Skin of body (tissue), 3 donors: Measurements from ENCODE around the gene SRRM2. TPM values are rescaled to one million over a fixed set of nuclear protein-coding genes. Genes with fewer than 3 reads are reported as not detected.

Experiments used
- DNase-seq: peaks from one replicate; lab custom pipeline; 2025; lab: John Stamatoyannopoulos, UW
- small RNA-seq: library from RNA; depleted of rRNA; stranded (forward); fragments of <200 nt; gene quantifications from one replicate; pipeline ENCODE3, GENCODE V24; 2014; ENCODE audit warnings: low replicate concordance
- total RNA-seq: library from RNA; depleted of rRNA; stranded (reverse); fragments of >200 nt; gene quantifications from one replicate; pipeline ENCODE4 v1.2.3, GENCODE V29; 2014

SRRM2 gene
- total RNA-seq, 1 donor from 2014 or later, result 234 TPM

- no peak for DNase-seq
These were observed 65.9 kb downstream of the SRRM2 start for GRCh38 chr16:2818272-2818876.

DNA sequence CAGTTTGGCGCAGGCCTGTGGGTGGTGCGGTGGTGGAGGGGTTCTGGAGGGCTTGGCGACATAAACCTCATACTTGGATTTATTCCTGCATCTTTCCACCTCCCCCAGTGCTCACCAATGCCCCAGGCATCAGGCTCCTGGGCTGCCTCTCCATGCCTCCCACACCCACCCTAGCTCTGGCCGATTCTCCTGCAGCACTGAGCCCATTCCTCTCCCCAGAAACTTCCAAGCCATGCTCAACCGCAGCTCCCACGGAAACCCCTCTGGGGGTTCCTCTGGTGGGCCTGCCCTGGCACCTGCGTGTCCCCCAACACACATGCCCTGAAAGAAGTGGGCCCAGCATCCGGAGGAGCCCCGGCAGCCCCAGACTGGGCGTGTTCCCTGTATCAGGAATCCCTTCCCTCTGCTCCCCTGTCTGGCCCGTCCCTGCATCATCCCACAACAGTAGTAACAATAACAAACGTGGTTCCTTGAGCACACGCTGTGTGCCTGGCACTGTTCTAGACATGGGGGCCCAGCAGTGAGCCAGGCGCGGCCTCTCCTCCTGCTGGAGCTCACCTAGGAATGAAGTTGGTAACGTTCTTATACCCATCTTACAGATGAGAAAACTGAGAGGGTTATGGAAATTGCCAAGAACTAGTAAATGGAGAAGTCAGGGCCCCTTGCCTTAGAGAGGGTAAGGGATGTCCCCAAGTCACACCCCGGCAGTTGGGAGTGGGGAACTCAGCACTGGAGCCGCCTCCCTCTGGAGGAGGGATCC lies 66.9 kb downstream of the SRRM2 start:
- no peak for DNase-seq

DNA sequence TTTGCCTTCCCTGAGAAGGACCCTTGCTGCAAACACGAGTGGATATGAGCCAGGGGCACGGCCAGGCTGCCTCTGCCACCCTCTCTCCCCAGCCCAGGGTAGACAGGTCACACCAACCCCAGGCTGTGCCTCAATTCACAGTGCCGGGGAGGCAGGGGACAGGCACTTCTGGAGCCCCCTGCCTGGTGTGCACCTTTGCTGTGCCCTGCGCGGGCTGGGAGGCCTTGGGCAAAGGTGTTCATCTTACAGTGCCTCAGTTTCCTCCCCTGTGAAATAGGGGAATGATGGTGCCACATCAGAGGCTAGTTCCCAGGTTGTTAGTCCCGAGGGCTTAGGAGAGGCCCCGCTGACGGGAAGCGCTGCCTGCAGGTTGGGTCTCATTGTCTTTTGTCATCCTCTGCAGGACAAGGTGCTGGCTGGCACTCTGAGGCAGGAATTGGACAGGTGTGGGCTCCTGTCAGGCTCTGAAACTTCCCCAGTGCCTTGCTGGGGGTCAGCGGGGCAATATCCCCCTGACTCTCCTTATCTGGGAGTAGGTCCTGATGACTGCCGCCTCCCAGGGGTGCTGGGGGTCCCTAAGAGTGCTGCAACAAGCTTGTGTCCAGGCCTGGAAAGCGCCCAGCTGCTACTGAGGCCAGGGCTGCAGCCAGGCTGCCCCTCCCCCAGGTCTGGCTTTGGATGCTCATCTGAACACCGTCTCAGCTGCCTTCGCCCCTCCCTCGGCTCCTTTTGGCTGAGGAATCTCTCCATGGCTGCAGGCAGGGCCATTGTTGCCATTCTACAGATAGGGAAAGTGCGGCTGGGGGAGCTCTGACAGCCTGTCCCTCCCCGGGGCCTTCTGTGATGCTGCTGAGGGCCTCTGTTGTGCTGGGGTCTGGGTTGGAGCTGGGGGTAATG lies 67.7 kb downstream of the SRRM2 start:
- no peak for DNase-seq

Small RNA genes within 50 kb of the gene (small RNA-seq; reads per million reads assigned to genes)
- gene SNORA3C, result not detected

Other genes starting within 250 kb of the SRRM2 start
- gene ATP6V0C, start 238.7 kb upstream of the SRRM2 start, total RNA-seq, result 20.4 TPM
- gene AMDHD2, start 232.3 kb upstream of the SRRM2 start, total RNA-seq, result 15.6 TPM
- gene CEMP1, start 221.2 kb upstream of the SRRM2 start, total RNA-seq, result not detected
- 18.9 TPM for gene PDPK1, start 214.6 kb upstream of the SRRM2 start, total RNA-seq
- 13.6 TPM for gene KCTD5, start 70.1 kb upstream of the SRRM2 start, total RNA-seq
- 0.39 TPM for gene PRSS27, start 32.4 kb upstream of the SRRM2 start, total RNA-seq
- 109 TPM for gene ELOB, start 24.6 kb downstream of the SRRM2 start, total RNA-seq
- not detected for gene PRSS33, start 34.9 kb downstream of the SRRM2 start, total RNA-seq
- gene PRSS41, start 45.8 kb downstream of the SRRM2 start, total RNA-seq, result not detected
- not detected for gene PRSS21, start 64.6 kb downstream of the SRRM2 start, total RNA-seq
- 2.6 TPM for gene ZG16B, start 77.7 kb downstream of the SRRM2 start, total RNA-seq
- 4.6 TPM for gene PRSS22, start 105.5 kb downstream of the SRRM2 start, total RNA-seq
- 17.4 TPM for gene FLYWCH2, start 130.6 kb downstream of the SRRM2 start, total RNA-seq
- gene FLYWCH1, start 159.3 kb downstream of the SRRM2 start, total RNA-seq, result 10.9 TPM
- gene KREMEN2, start 211.6 kb downstream of the SRRM2 start, total RNA-seq, result 18.8 TPM
- 7.0 TPM for gene PAQR4, start 216.7 kb downstream of the SRRM2 start, total RNA-seq
- gene PKMYT1, start 227.8 kb downstream of the SRRM2 start, total RNA-seq, result 3.6 TPM